AG04449 (cell line): ENCODE measurements around the gene DNAH17.

Experiments
- CTCF ChIA-PET: fragments of 350-600 bp; formaldehyde crosslinking; extraction: SDS; loops from one replicate; lab custom pipeline; 2021; ENCODE audit warnings: antibody characterized with exemption; lab: Yijun Ruan, JAX
- POLR2A ChIA-PET: fragments of 400-600, 350-600 bp; formaldehyde crosslinking; extraction: SDS; loops from one replicate; lab custom pipeline; 2020; ENCODE audit warnings: antibody characterized with exemption, inconsistent platforms; lab: Yijun Ruan, JAX
- DNase-seq: peaks from one replicate; pipeline ENCODE4 v3.0.0-alpha.2; 2010; ENCODE audit warnings: low read depth, low spot score
- H3K4me3 ChIP-seq: 2 replicates; pipeline ENCODE4 v1.5.1; 2011; ENCODE audit warnings: low read depth, mild to moderate bottlenecking, control low read depth, low read length
- TF ChIP-seq, protein P1 (sequence below): IDR thresholded peaks from one replicate; pipeline ENCODE4 v1.5.1; 2011; ENCODE audit warnings: mild to moderate bottlenecking, moderate library complexity, low read length, control low read depth, inconsistent platforms; ENCODE audit not compliant: insufficient read depth; ENCODE audit errors: missing control alignments

The DNAH17 gene

DNA sequence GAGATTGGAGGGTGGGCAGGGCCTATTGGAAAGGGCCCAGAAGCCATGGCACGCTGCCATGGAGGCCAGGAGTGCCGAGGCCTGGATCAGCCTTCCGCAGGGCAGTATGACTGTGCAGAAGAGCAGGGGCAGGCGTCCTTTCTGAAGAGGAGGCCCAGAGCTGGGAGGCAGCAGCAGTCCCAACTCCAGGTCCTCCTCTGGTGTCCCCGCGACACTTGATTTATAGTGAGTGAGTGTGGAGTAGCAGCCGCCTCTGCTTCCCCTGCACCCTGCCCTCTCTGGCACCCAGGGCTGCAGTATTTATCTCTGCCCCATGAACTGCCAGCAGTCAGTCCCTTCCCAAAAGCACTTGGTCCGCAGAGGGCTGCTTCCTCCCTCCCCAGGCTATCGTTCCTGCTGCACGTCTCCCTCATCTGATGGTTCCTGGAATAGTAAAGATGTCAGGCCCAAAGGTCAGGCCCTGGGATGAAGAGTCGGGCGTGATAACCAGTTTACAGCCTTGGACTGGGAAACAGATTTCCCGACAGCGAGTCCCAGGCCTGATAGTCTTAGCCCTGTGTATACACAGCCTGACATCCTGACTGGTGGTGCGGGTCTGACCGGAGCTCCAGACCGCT is 165.8 kb downstream of the DNAH17 start:
- TF ChIP-seq, protein P1, sequence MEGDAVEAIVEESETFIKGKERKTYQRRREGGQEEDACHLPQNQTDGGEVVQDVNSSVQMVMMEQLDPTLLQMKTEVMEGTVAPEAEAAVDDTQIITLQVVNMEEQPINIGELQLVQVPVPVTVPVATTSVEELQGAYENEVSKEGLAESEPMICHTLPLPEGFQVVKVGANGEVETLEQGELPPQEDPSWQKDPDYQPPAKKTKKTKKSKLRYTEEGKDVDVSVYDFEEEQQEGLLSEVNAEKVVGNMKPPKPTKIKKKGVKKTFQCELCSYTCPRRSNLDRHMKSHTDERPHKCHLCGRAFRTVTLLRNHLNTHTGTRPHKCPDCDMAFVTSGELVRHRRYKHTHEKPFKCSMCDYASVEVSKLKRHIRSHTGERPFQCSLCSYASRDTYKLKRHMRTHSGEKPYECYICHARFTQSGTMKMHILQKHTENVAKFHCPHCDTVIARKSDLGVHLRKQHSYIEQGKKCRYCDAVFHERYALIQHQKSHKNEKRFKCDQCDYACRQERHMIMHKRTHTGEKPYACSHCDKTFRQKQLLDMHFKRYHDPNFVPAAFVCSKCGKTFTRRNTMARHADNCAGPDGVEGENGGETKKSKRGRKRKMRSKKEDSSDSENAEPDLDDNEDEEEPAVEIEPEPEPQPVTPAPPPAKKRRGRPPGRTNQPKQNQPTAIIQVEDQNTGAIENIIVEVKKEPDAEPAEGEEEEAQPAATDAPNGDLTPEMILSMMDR = no peak
- ChIA-PET CTCF (interaction anchor here (0.7 to 2.9 kb wide), 5 partner anchors 9 to 162 kb away, joined by 4 to 20 read pairs (median 7); no protein-coding TSS in a partner anchor), POLR2A (interaction anchor here (0.8 to 0.9 kb wide), 2 partner anchors 21 to 1242 kb away, joined by 3 read pairs; no protein-coding TSS in a partner anchor)
- no peak overlapping the region for H3K4me3 ChIP-seq
- DNase-seq = no peak

DNA sequence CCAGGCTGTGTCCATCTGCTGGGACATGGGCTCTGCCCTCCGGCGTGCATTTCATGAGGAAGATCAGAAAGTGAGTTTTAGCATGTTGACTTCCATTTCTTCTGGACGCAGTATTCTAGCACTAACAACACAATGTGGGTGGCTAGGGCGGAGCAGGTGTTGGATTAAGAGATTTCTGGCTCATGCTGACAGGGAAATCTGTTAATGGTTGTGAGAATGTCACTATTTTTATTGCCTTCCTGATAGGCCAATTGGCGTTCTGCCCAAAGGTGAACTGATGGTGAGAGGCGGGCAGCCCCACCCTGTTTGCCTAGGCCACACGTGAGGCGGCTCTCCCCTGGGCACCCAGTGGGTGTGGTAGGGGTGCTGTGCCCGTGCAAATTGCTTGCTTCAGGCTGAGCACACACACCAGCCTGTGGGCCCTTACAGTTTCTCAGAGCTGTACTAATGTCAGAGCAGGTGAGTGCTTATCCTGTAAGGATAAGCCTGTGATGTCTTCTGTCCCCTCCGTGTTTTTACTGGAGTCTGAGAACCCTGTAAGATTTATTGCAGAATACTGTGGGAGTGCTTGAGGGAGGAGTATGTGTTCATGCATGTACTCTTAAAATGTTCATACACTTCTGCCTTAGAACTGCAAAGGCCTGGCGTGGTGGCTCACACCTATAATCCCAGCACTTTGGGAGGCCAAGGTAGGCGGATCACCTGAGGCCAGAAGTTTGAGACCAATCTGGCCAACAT is 167.8 kb downstream of the DNAH17 start:
- TF ChIP-seq, protein P1 = no peak
- CTCF ChIA-PET = interaction anchor here (1.3 to 8.6 kb wide), 3 partner anchors 12 to 158 kb away, joined by 3 to 87 read pairs (median 4); no protein-coding TSS in a partner anchor
- DNase-seq = no peak
- H3K4me3 ChIP-seq = no peak overlapping the region
- POLR2A ChIA-PET = no interaction called here

GRCh38 chr17:78408476-78409050 is 168.6 kb downstream of the DNAH17 start:
- POLR2A ChIA-PET = no interaction called here
- TF ChIP-seq, protein P1 = no peak
- DNase-seq = no peak
- CTCF ChIA-PET = interaction anchor here (1.0 to 8.6 kb wide), 3 partner anchors 12 to 47 kb away, joined by 3 to 87 read pairs (median 4); no protein-coding TSS in a partner anchor
- no peak overlapping the region for H3K4me3 ChIP-seq

- H3K4me3 ChIP-seq = no peak overlapping the region
- CTCF ChIA-PET = interaction anchor here (1.0 to 8.6 kb wide), 3 partner anchors 13 to 46 kb away, joined by 3 to 87 read pairs (median 4); no protein-coding TSS in a partner anchor
- TF ChIP-seq, protein P1 = no peak
- DNase-seq = no peak
- POLR2A ChIA-PET = no interaction called here
These were observed 169.7 kb downstream of the DNAH17 start for GRCh38 chr17:78407387-78408000.

DNA sequence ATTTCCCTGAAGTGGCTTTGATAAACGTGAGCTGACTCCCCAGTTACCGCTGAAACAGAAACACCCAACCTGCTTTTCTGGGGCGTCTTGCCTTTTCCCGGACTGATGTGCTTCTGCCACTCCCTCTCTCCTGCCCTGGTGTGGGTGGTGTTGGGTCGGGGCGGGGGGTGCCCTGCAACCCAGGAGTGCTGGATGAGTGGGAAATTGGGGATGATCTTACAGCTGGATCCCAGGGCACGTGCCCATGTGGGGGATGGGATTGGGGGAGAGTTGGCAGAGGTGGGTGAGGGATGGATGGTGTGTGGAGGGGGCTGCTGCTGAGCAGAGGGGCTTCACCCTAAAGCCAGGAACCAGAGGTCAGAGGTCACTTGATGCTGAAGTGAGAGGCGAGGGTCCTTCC is 170.3 kb downstream of the DNAH17 start:
- ChIA-PET CTCF (interaction anchor here (8.6 kb wide), 1 partner anchor 14 kb away, joined by 87 read pairs; no protein-coding TSS in a partner anchor), POLR2A (interaction anchor here (0.7 kb wide), 1 partner anchor 48 kb away, joined by 3 read pairs; no protein-coding TSS in a partner anchor)

More for the DNA sequence above, 170.3 kb downstream of the DNAH17 start:
- H3K4me3 ChIP-seq = no peak overlapping the region
- DNase-seq = no peak
- TF ChIP-seq, protein P1 = no peak
